Effector memory CD8-positive, alpha-beta T cell (primary cell): ENCODE measurements around the gene NUDCD3.

Experiments used
- ATAC-seq: fragments of 150-1000 bp; cut with Tn5 transposase; replicated peaks from 2 replicates; pipeline ENCODE4 v1.10.0; 2021; ENCODE audit warnings: mild to moderate bottlenecking, moderate library complexity
- DNase-seq, 3 experiments: peaks; one replicate each; pipeline ENCODE4 v3.0.0; 2021
- H3K27ac Mint-ChIP-seq, 2 donors: one replicate each; pipeline ENCODE4 v1.8.0; 2022; ENCODE audit warnings: mild to moderate bottlenecking in 2 of 2, mixed read lengths in 2 of 2, moderate library complexity in 2 of 2
- H3K27me3 Mint-ChIP-seq, 2 donors: one replicate each; pipeline ENCODE4 v1.8.0; 2022; ENCODE audit warnings: mixed read lengths in 2 of 2
- H3K36me3 Mint-ChIP-seq: one replicate; pipeline ENCODE4 v1.8.0; 2022; ENCODE audit warnings: mild to moderate bottlenecking, moderate library complexity, mixed read lengths; ENCODE audit not compliant: insufficient read depth
- H3K4me1 Mint-ChIP-seq, 2 donors: one replicate each; pipeline ENCODE4 v1.8.0; 2022; ENCODE audit warnings: low read depth in 2 of 2, mixed read lengths in 2 of 2
- H3K4me3 Mint-ChIP-seq, 2 donors: one replicate each; pipeline ENCODE4 v1.8.0; 2022; ENCODE audit warnings: mild to moderate bottlenecking in 2 of 2, mixed read lengths in 2 of 2, moderate library complexity in 2 of 2
- H3K9me3 Mint-ChIP-seq, 2 donors: one replicate each; pipeline ENCODE4 v1.8.0; 2022; ENCODE audit warnings: mixed read lengths in 2 of 2

Gene NUDCD3

GRCh38 chr7:44382459-44383265, 107.8 kb downstream of the NUDCD3 start:
- Mint-ChIP-seq H3K4me1 (peaks cover 6 to 15% of the 10 kb centered on the region in 2 donors), H3K36me3 (peaks cover 27% of the 10 kb centered on the region), H3K4me3 (no peak overlapping the region), H3K27me3 (no peaks in the 10 kb centered on the region), H3K9me3 (no peaks in the 10 kb centered on the region), H3K27ac (peak overlapping the region in 1 of 2 donors; percentile 29)
- DNase-seq: no peak
- no peak for ATAC-seq

- Mint-ChIP-seq H3K4me3 (no peak overlapping the region), H3K27ac (peak overlapping the region; percentile 69 to 91), H3K4me1 (peaks cover 7 to 17% of the 10 kb centered on the region in 2 donors), H3K9me3 (no peaks in the 10 kb centered on the region), H3K27me3 (no peaks in the 10 kb centered on the region), H3K36me3 (peaks cover 24% of the 10 kb centered on the region)
- no peak for ATAC-seq
- no peak for DNase-seq
Observed at GRCh38 chr7:44381494-44382220, 108.8 kb downstream of the NUDCD3 start.

- peaks cover 20% of the 10 kb centered on the region for H3K36me3 Mint-ChIP-seq
- ATAC-seq: no peak
- H3K27me3 Mint-ChIP-seq: no peaks in the 10 kb centered on the region
- H3K9me3 Mint-ChIP-seq: no peaks in the 10 kb centered on the region
- no peak overlapping the region for H3K4me3 Mint-ChIP-seq
- no peak for DNase-seq
- H3K4me1 Mint-ChIP-seq: peaks cover 10 to 17% of the 10 kb centered on the region in 2 donors
- H3K27ac Mint-ChIP-seq: peak overlapping the region; percentile 69 to 91
Observed at GRCh38 chr7:44380831-44381493, 109.5 kb downstream of the NUDCD3 start.

GRCh38 chr7:44380189-44380830, 110.1 kb downstream of the NUDCD3 start:
- no peaks in the 10 kb centered on the region for H3K27me3 Mint-ChIP-seq
- no peak overlapping the region for H3K4me3 Mint-ChIP-seq
- ATAC-seq (no peak), DNase-seq (no peak)
- no peaks in the 10 kb centered on the region for H3K9me3 Mint-ChIP-seq
- peaks cover 19% of the 10 kb centered on the region for H3K36me3 Mint-ChIP-seq
- H3K27ac Mint-ChIP-seq: peak overlapping the region; percentile 69 to 91
- H3K4me1 Mint-ChIP-seq: peaks cover 10 to 17% of the 10 kb centered on the region in 2 donors

- Mint-ChIP-seq H3K4me3 (no peak overlapping the region), H3K36me3 (peaks cover 16% of the 10 kb centered on the region), H3K9me3 (no peaks in the 10 kb centered on the region), H3K27ac (peak overlapping the region; percentile 55 to 69), H3K27me3 (no peaks in the 10 kb centered on the region), H3K4me1 (peaks cover 10 to 17% of the 10 kb centered on the region in 2 donors)
- no peak for DNase-seq
- no peak for ATAC-seq
Observed at GRCh38 chr7:44379366-44380188, 110.9 kb downstream of the NUDCD3 start.

- ATAC-seq (no peak), DNase-seq (no peak)
- Mint-ChIP-seq H3K9me3 (no peaks in the 10 kb centered on the region), H3K4me3 (no peak overlapping the region), H3K36me3 (peaks cover 10% of the 10 kb centered on the region), H3K4me1 (peaks cover 10 to 17% of the 10 kb centered on the region in 2 donors), H3K27me3 (no peaks in the 10 kb centered on the region), H3K27ac (peak overlapping the region; percentile 38 to 55)
Observed at GRCh38 chr7:44378744-44379143, 111.7 kb downstream of the NUDCD3 start.

- no peak for DNase-seq
- Mint-ChIP-seq H3K9me3 (no peaks in the 10 kb centered on the region), H3K27ac (peak overlapping the region in 1 of 2 donors; percentile 24)
Observed at GRCh38 chr7:44377681-44378421, 112.6 kb downstream of the NUDCD3 start.

GRCh38 chr7:44377134-44377463, 113.4 kb downstream of the NUDCD3 start:
- Mint-ChIP-seq H3K4me1 (peaks cover 10 to 17% of the 10 kb centered on the region in 2 donors), H3K9me3 (no peaks in the 10 kb centered on the region), H3K27ac (peak overlapping the region; percentile 24 to 73), H3K36me3 (peaks cover 10% of the 10 kb centered on the region), H3K4me3 (no peak overlapping the region), H3K27me3 (peaks cover 0 to 6% of the 10 kb centered on the region in 2 donors)
- ATAC-seq: no peak
- DNase-seq: no peak

More at GRCh38 chr7:44377681-44378421, 112.6 kb downstream of the NUDCD3 start:
- Mint-ChIP-seq H3K4me1 (peaks cover 10 to 17% of the 10 kb centered on the region in 2 donors), H3K4me3 (no peak overlapping the region), H3K36me3 (peaks cover 10% of the 10 kb centered on the region), H3K27me3 (peaks cover 0 to 6% of the 10 kb centered on the region in 2 donors)
- no peak for ATAC-seq

- H3K4me3 Mint-ChIP-seq: no peak overlapping the region
- H3K27me3 Mint-ChIP-seq: peaks cover 0 to 6% of the 10 kb centered on the region in 2 donors
- H3K36me3 Mint-ChIP-seq: peaks cover 10% of the 10 kb centered on the region
- H3K9me3 Mint-ChIP-seq: no peaks in the 10 kb centered on the region
- H3K4me1 Mint-ChIP-seq: peaks cover 10 to 17% of the 10 kb centered on the region in 2 donors
- H3K27ac Mint-ChIP-seq: peak overlapping the region; percentile 24 to 73
- ATAC-seq: no peak
- no peak for DNase-seq
Observed at GRCh38 chr7:44376429-44377133, 113.9 kb downstream of the NUDCD3 start.

GRCh38 chr7:44375926-44376342, 114.5 kb downstream of the NUDCD3 start:
- Mint-ChIP-seq H3K27me3 (peaks cover 0 to 6% of the 10 kb centered on the region in 2 donors), H3K4me1 (peaks cover 10 to 17% of the 10 kb centered on the region in 2 donors), H3K36me3 (peaks cover 10% of the 10 kb centered on the region), H3K4me3 (no peak overlapping the region), H3K27ac (peak overlapping the region in 1 of 2 donors; percentile 24), H3K9me3 (no peaks in the 10 kb centered on the region)
- DNase-seq (no peak), ATAC-seq (no peak)

GRCh38 chr7:44375236-44375699, 115.2 kb downstream of the NUDCD3 start:
- ATAC-seq (no peak), DNase-seq (no peak)
- peaks cover 10% of the 10 kb centered on the region for H3K36me3 Mint-ChIP-seq
- no peak overlapping the region for H3K4me3 Mint-ChIP-seq
- peaks cover 10 to 17% of the 10 kb centered on the region in 2 donors for H3K4me1 Mint-ChIP-seq
- H3K27ac Mint-ChIP-seq: no peak overlapping the region
- peaks cover 0 to 6% of the 10 kb centered on the region in 2 donors for H3K27me3 Mint-ChIP-seq
- H3K9me3 Mint-ChIP-seq: no peaks in the 10 kb centered on the region
